GM21737 (cell line): ENCODE data around the gene DPP10.

Experiments used
- ATAC-seq: cut with Tn5 transposase; IDR thresholded peaks from one replicate; pipeline ENCODE4 v1.9.1; 2021; ENCODE audit warnings: mild to moderate bottlenecking, moderate library complexity; ENCODE audit not compliant: unreplicated experiment

The DPP10 gene

DNA sequence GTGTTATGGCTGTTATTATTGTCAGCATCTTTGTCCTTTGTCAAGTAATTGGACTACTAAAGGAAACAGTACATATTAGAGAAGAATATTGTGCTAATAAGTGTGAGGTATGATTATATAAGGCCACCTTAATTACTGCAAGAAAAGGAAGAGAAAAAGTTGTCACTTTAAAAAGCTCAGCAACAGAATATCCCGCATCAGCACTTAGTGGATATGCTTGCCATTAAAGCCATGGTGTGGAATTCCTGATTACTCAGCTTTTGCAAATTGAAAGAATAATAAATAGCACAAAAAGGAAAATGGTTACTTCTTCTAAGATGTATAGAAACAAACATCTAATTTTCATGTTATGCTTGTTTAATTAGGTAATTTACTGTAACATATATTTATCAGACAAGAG lies 347.5 kb downstream of the DPP10 start:
- no peak for ATAC-seq

DNA sequence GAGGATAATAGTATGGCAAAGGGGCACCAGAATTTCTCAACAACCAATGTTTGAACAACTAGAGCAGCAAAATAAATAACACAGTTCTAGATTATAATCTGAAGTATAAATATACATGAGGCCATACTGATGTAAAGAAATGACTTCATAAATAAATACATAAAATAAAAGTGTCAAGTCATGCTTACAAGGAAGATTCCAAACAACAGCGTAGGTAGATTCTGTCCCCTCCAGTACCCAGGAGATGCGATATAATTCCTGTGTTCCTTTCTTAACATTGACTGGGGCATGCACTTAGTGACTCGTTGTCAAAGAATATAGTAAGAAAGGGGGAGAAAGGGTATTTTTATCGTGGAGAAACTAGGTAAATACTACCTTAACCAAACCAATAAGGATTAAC lies 355.1 kb downstream of the DPP10 start:
- ATAC-seq = no peak

- ATAC-seq = no peak
These were observed 355.5 kb downstream of the DPP10 start for GRCh38 chr2:114797942-114798341.

GRCh38 chr2:114800371-114800770 lies 357.9 kb downstream of the DPP10 start:
- ATAC-seq = no peak

DNA sequence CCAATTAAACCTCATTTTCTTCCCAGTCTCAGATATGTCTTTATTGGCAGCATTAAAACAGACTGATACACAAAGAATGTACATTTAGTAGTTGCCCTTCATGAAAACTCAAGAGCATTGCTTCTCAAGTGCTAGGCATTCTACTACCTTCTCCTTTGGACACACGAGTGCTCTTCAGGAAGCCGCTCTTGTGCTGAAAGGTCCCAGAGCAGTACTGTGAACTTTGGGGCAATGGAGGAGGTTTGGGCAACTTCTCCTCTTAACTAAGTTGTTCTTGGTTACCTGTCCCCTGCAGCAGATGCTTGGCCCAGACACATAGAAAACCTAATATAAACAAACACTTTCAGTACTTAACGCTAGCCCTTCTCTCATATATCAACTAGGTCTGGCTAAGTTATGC lies 362.8 kb downstream of the DPP10 start:
- no peak for ATAC-seq

- no peak for ATAC-seq
These were observed 367.7 kb downstream of the DPP10 start for GRCh38 chr2:114810092-114810491.

GRCh38 chr2:114812261-114812660 lies 369.8 kb downstream of the DPP10 start:
- ATAC-seq = no peak

- ATAC-seq = no peak
These were observed 371.9 kb downstream of the DPP10 start for GRCh38 chr2:114814355-114814754.

- no peak for ATAC-seq
These were observed 378.6 kb downstream of the DPP10 start for GRCh38 chr2:114821055-114821454.

DNA sequence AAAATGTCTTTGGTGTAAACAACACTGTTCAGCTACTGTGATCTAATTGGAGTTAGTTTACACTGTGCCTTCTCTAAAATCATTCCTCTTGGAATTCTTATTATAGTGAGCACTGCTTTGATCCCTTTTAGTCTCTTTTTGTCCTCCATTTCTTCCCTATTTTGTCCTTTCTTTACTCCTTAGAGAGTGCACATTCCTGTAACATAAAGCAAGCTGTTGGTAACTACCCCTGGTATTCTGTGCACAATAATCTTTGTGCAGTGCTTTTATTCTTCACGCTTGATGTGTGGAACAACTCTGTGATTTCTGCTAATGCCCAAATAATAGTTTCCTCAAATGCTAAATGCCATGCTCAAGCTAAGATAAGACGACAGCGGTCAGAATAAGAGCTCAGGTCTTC lies 401.5 kb downstream of the DPP10 start:
- no peak for ATAC-seq

GRCh38 chr2:114857196-114857595 lies 414.8 kb downstream of the DPP10 start:
- ATAC-seq = no peak

DNA sequence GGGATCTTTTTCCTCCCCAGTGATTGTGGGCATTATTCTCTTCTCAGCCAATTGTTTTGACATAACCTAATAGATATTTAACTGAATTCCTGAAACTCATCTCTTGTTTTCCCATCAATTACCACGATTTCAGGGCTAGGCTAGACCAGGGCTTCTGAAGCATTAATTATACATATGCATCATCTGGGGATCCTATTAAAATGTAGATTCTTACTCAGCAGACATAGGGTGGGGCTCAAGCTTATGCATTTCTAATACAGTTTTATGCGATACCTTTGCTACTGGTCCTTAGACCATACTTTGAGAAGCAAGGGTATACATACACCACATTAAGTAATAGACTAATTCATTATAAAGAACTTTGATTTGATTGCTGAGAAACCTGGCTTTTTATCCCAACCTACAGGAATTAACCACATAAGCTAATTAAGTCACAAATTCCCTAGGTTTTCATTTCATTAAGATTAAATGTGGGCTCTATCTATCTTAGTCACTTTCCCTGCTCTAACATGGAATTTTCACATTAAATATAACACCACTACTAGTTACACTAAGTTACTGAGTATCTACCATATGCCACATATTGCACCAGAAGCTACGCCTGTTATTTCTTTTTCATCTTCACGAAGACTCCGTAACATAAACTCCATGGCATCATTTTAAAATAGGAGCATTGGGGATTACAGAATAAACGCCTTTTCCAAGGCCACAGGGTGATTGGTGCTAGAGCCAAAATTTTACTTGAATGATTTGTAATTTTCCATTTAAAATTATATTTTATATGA lies 417.5 kb downstream of the DPP10 start:
- no peak for ATAC-seq

DNA sequence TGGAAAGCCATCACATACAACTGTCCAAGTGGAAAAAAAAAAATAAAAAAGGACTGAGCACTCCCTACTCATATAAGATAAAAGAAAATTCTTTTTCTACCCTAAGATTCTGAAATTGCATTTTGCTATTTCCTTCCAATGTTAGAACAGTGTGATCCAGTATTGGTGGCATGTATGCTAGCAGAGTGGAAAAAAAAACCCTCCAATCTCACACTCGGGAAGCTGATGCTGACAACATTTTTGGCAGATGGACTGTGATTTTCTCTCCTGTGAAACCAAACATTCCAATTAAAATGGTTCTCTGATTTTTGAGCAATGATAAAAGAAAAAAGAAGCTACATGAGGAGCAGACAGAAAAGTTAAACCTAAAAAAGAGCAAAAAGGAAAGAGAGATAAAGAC lies 419.8 kb downstream of the DPP10 start:
- ATAC-seq = no peak

DNA sequence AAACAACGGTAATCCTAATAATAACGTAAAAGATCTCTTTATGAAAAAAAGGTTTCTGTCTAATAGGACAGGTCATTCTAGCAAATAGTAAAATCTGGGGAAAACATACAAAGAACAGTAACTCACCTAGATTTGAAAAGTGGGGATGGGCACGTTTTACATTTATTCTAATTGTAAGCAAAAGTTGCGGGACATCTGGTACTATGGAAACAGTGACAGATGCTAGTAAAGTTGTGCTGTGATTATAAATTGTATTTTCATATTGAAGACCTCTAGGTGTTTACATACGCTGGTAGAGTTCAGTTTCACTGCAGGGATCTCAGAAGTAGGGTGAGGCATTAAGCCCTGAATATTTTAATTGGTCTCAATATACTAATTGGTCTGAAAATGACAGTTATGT lies 422.5 kb downstream of the DPP10 start:
- ATAC-seq = no peak

GRCh38 chr2:114880046-114880445 lies 437.6 kb downstream of the DPP10 start:
- ATAC-seq = no peak

DNA sequence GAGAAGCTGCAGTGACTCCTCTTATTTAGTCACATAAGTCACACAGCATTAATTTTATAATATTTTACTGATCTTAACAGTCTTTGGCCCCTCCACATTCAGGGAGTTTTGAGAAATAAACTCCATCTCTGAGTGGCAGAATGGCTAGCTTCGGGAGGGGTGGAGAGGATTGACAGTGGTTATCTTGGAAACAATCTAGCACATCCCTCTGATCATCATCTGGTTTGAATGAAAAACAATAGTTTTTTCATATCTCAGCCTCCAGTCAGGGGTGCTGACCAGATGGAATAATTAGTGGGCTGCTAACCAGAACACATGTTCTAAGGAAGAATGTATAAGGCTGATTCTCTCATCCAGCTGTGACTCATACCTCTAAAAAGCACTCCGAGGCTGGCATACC lies 477.5 kb downstream of the DPP10 start:
- no peak for ATAC-seq

- no peak for ATAC-seq
These were observed 479.6 kb downstream of the DPP10 start for GRCh38 chr2:114922076-114922475.

GRCh38 chr2:114925296-114926255 lies 483.1 kb downstream of the DPP10 start:
- ATAC-seq = no peak

GRCh38 chr2:114926303-114926702 lies 483.9 kb downstream of the DPP10 start:
- ATAC-seq = no peak

- ATAC-seq = no peak
These were observed 486.8 kb downstream of the DPP10 start for GRCh38 chr2:114929225-114929624.

DNA sequence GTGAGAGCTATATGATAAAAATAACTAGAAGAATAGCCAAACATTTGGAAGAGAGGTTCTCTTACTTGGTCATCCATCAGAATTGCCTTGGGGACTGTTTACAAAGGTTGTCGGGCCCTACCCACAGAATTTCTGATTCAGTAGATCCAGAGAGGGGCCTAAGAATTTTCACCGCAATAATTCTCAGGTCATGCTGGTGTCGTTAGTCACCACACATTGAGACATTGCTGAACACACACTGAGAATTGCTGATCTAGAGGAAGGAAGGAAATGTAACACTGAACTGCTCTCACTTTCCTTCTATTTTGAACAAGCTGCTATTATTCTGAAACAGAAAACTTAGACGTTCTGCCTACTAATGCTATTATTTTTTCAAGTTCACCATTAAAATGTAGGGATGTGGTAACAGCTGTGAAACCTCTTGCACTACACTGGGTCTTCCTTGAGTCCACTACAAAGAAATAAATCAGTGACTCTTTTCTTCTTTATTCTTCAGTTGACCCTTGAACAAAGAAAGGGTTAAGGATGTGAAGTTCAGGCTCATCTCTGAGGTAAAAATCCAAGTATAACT lies 491.3 kb downstream of the DPP10 start:
- no peak for ATAC-seq

GRCh38 chr2:114935031-114935430 lies 492.6 kb downstream of the DPP10 start:
- ATAC-seq = no peak
